Measurements from ENCODE around the gene PMM1. TPM values are rescaled to one million over a fixed set of nuclear protein-coding genes. Genes with fewer than 3 reads are reported as not detected.
"Not testable (repeated sequence)": the region's sequence is repeated elsewhere in the genome, so short reads cannot be mapped to it uniquely, and the experiment has no call there.

Gene PMM1
- total RNA-seq, 1 donor from 2014 or later: 18.9 TPM

DNA sequence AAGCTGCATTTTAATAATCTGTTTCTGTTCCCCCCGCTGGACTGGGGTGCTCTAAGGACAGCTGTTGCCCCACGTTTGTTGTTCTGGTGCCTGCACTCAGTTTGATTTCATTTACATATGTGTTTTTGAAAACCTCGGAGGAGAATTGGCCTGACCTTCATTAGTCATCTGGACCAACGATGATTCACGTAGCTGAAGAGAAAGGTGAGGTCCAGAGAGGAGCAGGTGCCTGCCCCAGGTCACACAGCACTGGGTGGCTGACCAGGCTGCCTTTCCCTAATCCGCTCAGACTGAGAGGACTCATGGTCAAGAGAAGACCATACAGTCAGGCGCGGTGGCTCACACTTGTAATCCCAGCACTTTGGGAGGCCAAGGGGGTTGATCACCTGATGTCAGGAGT lies 25.1 kb downstream of the PMM1 start:
- no peak for DNase-seq (ENCODE audit: extremely low read depth, low read depth, low spot score)

DNA sequence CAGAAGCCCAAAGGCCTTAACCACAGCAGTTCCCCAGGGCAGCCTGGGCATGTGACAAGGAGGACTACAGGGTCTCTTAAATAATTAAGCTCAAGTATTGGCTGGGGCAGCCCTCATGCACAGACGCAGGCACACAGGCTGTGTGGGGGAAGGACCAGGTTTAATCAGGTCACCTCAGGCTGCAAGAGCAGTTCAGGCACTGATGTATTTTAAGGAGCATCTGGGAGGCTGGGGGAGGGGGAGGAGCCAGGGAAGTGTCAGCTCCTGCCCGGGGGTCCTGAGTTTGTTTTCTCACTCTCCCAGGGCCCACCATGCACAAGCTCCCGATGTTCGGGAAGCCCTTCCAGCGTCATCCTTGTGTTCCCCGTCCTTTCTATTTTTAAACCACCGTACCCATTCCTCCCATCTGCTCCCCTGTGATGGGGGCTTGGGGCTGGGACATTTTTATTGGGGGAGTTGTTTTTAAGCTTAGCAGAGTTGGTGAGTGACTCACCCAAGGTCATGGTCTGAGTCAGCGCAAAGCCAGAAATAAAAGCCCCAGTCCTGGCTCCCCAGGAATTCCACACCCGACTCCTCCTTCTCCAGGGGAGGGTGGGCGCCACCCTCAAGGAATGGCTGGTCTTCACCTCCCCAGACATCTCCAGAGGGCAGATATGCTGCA lies 26.5 kb downstream of the PMM1 start:
- no peak for DNase-seq (ENCODE audit: extremely low read depth, low read depth, low spot score)

DNA sequence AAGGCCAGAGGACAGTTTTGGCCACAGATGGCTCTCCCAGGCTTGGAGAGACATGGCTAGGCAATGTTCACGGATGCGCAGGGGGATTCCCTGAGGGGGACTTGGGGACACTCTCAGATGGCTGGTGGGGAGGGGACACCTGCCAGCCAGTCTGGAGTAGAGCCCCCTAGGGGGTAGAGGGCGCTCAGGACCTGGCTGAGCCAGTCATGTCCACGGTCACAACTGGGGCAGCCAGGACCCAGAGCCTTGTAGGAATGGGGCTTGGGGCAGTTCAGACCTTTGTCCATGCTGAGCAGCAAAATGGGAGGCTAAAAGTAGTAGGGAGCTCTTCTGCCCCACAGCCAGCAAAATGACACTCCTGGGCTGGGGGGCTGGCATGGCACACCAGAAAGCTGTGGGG lies 27.2 kb downstream of the PMM1 start:
- no peak for DNase-seq (ENCODE audit: extremely low read depth, low read depth, low spot score)

DNA sequence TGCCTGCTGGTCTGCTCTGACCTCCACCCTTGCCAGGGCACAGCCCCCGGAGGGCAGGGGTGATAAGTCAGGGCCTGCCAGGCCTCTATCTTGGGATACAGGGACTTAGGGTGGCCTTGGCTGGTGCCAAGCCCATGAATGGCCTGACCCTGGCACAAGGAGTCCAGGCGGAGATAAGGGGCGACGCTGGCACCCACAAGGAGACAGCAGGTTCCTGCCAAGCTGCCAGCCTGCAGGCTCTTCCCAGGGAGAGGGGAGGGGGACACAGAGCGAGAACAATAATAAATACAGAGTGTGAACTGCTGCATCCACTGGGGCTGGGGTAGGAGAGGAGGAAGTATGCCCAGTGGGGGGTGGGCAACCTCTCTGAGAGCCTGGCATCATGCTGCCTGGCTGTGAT lies 27.9 kb downstream of the PMM1 start:
- DNase-seq (ENCODE audit: extremely low read depth, low read depth, low spot score): no peak

DNA sequence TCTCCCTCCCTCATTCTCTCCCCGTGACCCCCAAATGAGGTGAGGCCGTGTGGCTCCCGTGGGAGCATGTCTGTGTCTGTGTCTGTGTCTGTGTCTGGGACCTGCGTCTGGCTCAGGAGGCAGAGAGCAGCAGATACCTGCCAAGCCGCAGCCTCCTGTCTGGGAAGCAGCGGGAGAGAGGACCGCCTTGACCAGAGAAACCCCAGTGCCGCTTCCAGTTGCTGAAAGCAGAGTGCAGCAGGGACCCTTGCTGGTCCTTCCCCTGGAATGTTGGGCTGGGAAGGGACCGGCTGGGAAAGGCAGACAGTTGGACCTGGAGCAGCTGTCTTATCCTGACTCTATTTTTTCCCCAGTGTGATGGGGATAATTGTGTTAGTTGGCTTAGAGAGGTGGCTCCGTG lies 28.3 kb downstream of the PMM1 start:
- DNase-seq (ENCODE audit: extremely low read depth, low read depth, low spot score): no peak

DNA sequence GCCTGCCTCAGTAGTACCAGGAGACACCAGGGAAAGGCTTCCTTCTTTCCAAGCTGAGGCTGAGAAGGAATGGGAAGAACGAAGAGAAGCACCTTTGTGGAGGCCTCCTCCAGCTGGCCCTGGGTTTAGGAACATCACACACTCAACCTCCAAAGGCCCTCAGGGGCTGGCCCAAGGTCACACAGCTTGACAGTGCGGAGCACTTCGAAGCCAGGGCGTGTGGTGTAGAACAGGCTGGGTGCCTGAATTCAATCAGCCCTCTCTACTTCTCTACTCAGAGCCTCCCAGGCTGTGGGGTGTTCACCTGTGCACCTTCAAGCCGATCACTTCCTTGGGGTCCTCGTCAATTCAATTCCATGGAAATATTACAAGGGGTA lies 29.6 kb downstream of the PMM1 start:
- no peak for DNase-seq (ENCODE audit: extremely low read depth, low read depth, low spot score)

DNA sequence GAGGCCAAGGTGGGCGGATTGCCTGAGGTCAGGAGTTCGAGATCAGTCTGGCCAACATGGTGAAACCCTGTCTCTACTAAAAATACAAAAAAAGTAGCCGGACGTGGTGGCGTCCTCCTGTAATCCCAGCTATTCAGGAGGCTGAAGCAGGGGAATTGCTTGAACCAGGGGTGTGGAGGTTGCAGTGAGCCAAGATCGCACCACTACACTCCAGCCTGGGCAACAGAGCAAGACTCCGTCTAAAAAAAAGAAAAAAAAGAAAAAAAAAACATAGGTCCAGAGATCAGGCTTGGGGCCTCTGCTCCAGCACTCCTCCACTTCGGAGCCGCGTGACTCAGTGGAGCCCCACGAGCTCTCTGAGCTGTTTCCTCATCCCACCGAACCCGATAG lies 31.4 kb downstream of the PMM1 start:
- not testable (repeated sequence) for DNase-seq (ENCODE audit: extremely low read depth, low read depth, low spot score)

DNA sequence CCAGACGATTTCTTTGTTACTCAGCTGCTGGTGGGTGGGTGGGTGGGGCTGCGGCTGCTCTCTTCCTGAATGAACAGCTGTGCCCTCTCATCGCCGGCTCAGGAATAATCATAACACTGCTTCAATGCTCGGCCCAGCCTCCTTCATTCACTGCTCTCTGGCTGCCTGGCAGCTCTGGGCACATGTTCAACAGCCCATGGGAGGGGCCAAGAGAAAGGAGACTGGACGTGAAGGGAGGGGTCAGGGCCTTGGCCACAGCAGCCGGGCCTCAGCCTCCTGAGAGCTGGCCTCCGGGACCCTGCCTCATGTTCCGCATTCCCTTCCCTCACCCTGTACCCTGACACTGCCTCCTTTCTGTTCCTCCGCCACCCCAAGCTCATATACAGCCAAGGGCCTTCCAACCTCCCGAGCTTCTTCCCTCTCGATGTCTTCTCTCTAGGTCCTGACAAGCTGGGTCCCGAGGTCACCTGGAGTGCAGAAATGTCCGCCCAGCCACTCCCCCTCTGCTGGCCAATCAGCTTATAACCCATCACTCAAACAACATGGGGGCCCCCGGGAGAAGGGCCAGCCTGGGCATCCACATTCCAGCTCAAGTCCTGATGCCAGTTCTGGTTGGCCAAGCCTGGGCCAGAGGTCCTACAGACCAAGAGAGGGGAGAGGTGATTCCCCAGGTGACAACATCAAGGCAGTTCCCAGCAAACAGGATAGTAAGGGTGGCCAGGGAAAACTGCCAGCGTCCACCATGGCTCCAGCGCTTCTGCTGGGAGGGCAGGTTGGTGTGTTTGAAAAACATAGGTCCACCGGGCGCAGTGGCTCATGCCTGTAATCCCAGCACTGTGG lies 32.0 kb downstream of the PMM1 start:
- DNase-seq (ENCODE audit: extremely low read depth, low read depth, low spot score): no peak

DNA sequence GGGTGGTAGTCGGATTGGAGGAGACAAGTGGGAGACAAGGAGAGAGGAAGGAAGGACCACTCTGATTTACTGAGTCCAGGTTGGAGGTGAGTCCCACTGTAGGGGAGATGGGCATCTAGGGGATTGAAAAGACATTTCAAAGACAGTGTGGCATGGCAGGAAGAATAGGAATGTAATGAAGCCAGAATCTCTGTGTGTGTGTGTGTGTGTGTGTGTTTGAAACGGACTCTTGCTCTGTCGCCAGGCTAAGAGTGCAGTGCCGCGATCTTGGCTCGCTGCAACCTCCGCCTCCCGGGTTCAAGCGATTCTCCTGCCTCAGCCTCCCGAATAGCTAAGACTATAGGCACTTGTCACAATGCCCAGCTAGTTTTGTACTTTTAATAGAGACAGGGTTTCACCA lies 33.1 kb downstream of the PMM1 start:
- DNase-seq (ENCODE audit: extremely low read depth, low read depth, low spot score): no peak

DNA sequence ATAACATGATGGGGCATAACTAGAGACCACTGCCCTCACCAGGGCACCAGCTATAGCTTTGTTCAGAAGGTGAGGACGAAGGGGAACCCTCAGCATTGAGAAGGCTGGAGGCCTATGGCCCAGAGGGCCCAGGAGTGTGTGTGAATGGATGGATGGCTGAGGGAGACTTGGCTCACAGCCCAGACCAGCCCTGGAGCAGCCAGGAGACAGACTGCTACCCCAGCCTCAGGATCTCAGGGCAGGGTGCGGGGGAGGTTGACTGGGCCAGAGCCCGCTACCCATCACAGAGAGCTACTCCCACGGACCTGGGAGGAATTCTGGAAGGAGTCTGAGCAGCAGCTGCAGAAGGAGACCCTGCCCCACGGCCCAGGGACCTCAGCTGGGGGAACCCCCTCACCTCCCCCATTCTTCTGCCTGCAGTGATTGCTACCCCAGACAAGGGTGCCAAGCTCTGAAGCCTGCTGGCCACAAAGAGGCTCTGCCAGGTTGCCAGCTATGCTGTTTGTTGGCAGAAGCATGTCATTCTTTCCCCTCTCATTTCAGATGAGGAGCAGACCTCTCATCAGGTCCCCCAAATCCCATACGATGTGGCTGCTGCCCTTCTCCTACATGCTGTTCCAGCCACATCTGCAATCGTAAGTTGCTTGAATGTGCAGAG lies 34.2 kb downstream of the PMM1 start:
- DNase-seq (ENCODE audit: extremely low read depth, low read depth, low spot score): no peak

DNA sequence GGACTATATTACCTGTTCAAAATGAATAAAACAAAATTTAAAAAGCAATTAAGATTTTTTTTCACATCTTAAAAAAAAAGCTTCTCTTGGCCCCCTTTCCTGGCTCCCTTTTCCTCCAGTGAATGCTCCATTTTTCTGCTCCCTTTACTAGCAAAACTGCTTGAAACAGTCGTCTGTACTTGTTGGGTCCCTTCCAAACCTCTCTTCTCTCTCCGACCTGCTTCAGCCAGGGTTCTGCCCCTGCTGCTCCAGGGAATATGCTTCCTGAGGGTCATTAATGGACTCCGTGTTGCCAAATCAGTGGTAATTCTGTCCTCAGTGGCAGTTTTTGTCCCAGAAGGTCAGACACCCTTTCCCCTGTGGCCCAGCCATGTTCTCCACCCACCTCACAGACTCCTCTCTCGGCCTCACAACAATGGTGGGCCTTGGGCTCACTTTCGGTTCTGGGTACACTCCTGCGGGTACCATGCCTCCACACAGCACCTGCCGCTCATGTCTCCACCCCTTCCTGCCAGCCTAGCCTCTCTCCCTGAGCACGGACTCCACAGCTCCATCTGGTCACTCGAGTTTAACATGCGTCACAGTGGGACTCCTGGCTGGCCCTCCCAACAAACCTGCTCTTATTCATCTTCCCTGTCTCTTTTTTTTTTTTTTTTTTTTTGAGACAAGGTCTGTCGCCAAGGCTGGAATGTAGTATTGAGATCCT lies 37.6 kb downstream of the PMM1 start:
- no peak for DNase-seq (ENCODE audit: extremely low read depth, low read depth, low spot score)

DNA sequence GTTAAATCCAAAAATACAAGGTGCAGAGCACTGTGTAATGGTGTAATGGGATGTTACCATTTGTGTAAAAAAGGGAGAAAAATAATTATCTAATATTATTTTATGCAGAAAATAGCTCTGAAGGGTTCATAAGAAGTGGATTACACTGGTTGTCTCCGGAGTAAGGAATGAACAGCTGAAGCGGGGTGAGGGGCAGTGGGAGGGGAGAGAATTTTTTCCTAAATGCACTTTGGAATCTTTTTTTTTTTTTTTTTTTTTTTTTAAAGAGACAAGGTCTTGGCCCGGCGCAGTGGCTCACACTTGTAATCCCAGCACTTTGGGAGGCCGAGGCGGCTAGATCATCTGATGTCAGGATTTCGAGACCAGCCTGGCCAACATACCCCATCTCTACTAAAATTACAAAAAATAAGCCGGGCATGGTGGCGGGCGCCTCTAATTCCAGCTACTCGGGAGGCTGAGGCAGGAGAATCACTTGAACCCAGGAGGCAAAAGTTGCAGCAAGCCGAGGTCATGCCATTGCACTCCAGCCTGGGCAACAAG lies 38.6 kb downstream of the PMM1 start:
- no peak for DNase-seq (ENCODE audit: extremely low read depth, low read depth, low spot score)

DNA sequence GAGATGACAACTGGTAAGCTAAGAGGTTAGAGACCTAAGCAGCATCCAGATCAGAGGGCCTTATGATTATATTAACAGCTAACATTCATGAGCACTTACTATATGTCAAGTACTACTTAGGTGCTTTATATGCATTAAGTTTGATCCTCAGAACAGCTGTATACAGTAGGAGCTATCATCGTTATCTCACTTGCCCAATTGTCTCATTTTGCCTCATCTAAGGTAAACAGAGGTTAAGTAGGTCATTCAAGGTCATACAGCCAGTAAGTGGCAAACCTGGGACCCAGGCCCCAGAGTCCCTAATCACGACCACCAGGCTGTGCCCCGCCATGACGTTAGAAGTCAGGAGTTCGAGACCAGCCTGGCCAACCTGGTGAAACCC lies 40.8 kb downstream of the PMM1 start:
- DNase-seq (ENCODE audit: extremely low read depth, low read depth, low spot score): no peak

DNA sequence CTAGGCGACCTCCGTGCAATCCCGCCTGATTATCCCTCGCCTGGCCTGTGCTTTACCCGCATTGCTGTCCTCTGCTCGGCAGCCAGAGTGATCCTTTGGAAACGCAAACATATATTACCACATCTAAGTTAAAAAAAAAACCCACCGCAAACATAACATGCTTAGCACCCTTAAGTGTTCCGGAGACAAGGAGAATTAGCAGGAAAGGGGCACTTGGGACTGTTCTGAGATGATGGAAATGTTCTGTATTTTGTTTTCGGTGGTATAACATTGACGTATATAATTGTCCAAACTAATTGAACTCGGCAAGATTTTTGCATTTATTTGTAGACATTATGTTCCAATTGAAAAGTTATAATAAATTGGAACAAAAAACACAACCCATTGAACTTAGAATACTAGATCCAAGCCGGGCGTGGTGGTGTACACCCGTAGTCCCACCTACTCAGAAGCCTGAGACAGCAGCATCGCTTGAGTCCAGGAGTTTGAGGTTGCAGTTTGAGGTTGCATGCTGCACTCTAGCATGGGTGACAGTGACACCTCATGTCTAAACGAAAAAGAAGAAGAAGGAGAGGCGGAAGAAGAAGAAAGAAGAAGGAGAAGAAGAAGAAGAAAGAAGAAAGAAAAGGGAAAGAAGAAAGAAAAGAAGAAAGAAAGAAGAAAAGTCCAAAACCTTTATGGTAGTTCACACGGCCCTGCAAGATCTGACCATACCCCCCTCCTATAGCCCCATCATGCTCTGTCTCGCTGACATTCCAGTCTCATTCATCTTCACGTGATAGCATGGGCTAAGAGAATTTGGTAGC lies 44.8 kb downstream of the PMM1 start:
- no peak for DNase-seq (ENCODE audit: extremely low read depth, low read depth, low spot score)

DNA sequence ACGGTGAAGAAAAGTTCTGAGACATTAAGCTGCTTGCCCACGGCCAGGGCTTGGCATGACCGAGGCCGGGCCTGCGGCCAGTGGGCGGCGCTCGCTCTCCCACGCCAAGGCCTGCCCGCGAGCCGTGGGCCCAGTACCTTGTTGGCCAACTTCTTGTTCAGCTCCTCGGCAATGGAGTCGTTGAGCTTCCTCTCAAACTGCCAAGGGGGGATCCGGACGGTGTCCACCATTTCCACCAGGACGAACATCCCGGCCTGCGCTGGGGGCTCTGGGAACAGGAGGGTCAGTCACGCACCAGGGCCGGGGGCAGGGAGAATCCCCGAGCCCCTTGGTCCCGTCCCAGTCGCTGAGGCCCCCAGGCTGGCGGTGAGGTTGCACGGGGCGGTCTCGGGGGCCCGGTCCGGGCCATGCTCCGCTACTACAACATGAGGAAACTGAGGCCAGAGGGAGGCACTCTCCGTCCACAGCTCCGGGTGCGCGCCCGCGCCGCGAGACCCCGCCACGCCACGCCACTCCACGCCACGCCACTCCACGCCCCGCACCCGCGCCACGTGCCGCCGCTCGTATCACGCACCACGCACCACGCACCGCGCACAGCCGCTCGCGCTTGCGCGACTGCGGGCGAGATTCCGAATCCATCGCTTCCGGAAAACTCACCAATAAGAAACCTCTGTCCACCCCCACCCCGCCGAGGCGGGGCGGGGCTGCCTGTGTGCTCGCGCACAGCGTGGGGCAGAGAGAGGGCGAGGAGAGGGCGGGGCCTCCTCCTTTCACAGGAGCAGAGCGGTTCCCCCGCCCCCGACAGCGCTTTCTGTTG lies 45.6 kb downstream of the PMM1 start, which contains the start of gene POLR3H:
POLR3H (minus strand) TSS at position 617 of the 817 bp plus-strand sequence; CDS start at position 248, 369 bp downstream.
- peak; percentile 52 for DNase-seq (ENCODE audit: extremely low read depth, low read depth, low spot score)

DNA sequence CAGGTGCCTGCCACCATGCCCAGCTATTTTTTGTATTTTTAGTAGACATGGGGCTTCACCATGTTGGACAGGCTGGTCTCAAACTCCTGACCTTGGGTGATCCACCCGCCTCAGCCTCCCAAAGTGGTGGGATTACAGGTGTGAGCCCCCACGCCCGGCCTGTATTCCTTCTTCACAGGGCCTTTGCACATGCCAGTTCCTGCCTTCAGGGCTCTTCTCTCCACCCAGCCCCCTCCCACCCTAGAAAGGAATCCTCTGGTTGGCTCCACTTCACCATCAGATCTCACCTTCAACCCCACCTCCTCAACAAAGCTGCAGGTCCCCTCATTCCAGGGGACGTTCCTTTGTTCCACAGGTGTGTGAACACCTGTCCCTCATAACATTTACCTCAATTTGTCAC lies 47.4 kb downstream of the PMM1 start:
- no peak for DNase-seq (ENCODE audit: extremely low read depth, low read depth, low spot score)

DNA sequence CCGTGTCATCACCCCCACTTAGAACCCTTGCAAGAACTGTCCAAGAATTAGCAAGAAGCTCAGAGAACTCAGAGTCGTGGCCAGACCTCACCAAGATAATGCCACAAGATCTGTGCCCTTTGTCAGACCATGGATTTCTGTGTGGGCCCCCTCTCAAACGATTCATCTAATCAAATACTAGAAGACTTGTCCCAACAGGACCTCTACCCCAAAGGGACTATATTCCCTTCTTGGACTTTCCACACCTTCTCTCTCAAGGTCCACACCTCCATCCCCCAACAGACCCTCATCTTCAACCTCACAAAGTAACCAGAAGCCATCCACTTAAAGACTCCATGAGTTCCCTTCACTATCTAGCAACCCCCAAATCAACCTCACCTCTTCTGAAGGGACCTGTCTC lies 48.2 kb downstream of the PMM1 start:
- DNase-seq (ENCODE audit: extremely low read depth, low read depth, low spot score): no peak

DNA sequence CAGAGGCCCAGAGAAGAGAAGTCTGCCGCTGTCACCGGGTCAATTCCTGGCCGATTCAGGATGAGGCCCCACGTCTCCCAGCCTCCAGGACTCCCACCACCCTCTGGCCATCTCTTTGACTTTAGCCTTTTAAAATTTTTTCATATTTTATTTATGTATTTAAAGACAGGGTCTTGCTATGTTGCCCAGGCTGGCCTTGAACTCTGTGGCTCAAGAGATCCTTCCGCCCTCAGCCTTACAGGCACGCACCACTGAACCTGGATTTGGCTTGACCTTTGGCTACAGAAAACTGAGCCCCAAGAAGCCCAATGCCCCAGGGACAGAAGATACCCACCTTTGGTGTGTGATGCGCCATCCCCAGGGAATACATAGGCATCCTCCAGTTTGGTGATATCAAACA lies 49.3 kb downstream of the PMM1 start:
- no peak for DNase-seq (ENCODE audit: extremely low read depth, low read depth, low spot score)

DNA sequence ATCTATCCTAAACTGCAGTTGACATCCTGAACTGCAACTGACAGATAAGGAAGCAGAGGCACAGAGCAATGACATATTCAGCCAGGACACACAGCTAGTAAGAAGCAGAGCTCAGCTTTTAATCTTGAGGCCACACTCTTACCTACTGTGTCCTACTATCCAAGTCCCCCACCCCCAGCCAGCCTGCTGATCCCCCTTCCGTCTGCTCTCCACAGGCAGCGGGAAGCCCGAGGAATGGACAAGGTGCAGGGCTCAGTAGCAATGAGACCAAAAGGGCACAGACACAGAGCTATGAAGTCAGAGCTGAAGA lies 49.7 kb downstream of the PMM1 start:
- DNase-seq (ENCODE audit: extremely low read depth, low read depth, low spot score): no peak

Measured in glomerular endothelial cell (primary cell).